HCT116 (cell line): ENCODE data around the gene CNPY4. TPM values are rescaled to one million over a fixed set of nuclear protein-coding genes. Genes with fewer than 3 reads are reported as not detected.

Source experiments
- ATAC-seq: fragments of 200-7000 bp; cut with Tn5 transposase; 2 replicates; pipeline ENCODE4 v1.9.1; 2020; ENCODE audit warnings: mild to moderate bottlenecking, moderate library complexity
- BruUV-seq: library from RNA; stranded (reverse); fragments of 400-500 nt; replicated peaks from 2 replicates; lab custom pipeline; 2021; lab: Mats Ljungman, UMichigan
- CTCF ChIA-PET: fragments of 300-600 bp; sonication (Branson Sonifier 250); formaldehyde crosslinking; loops from one replicate; lab custom pipeline; 2021; ENCODE audit warnings: antibody characterized with exemption; lab: Charles Lee
- POLR2A ChIA-PET: fragments of 300-600, 350-600 bp; sonication (Branson Sonifier 250); formaldehyde crosslinking; loops from one replicate; lab custom pipeline; 2021; ENCODE audit warnings: antibody characterized with exemption; lab: Charles Lee
- RAD21 ChIA-PET, 2 experiments: fragments of 300-600 bp; sonication (Branson Sonifier 250); formaldehyde crosslinking; loops; one replicate each; lab custom pipeline; 2023; ENCODE audit warnings: low total read pairs in 2 of 2; ENCODE audit not compliant: uncharacterized antibody in 2 of 2, unreplicated experiment in 2 of 2, low non-redundant PET in 1 of 2; lab: Charles Lee
- DNase-seq: peaks from one replicate; pipeline ENCODE4 v3.0.0-alpha.2; 2010; ENCODE audit warnings: low read depth, low spot score
- H2AFZ ChIP-seq: fragments of 200-600 bp; shearing (Covaris generic), sonication (generic); 2 replicates; pipeline ENCODE4 v1.6.1; 2017; ENCODE audit warnings: low read depth, mixed run types, mixed read lengths, antibody characterized with exemption, low read length; ENCODE audit not compliant: poor library complexity, severe bottlenecking
- H3K27ac ChIP-seq: 2 replicates; pipeline ENCODE4 v1.5.1; 2012; ENCODE audit warnings: low read depth, low read length
- H3K27me3 ChIP-seq: fragments of 200-600 bp; sonication (generic); 2 replicates; pipeline ENCODE4 v1.6.1; 2016; ENCODE audit warnings: mixed run types, low read length, mixed read lengths; ENCODE audit not compliant: insufficient read depth
- H3K36me3 ChIP-seq, 2 experiments: fragments of 200-500 bp in 1 of 2; fragments of 200-600 bp in 1 of 2; sonication (Bioruptor generic) in 1 of 2; sonication (generic) in 1 of 2; 2 replicates each; pipeline versions ENCODE4 v1.5.1 to v1.6.1; 2014 to 2016; ENCODE audit warnings: low read length in 2 of 2, inconsistent platforms in 1 of 2, mixed read lengths in 1 of 2, mixed run types in 1 of 2; ENCODE audit not compliant: insufficient read depth in 2 of 2, control insufficient read depth in 1 of 2
- H3K4me1 ChIP-seq, 2 experiments: fragments of 200-600 bp in 1 of 2; sonication (generic) in 1 of 2; 2 replicates each; pipeline versions ENCODE4 v1.5.1 to v1.6.1; 2012 to 2017; ENCODE audit warnings: low read length in 2 of 2, inconsistent platforms in 1 of 2, mild to moderate bottlenecking in 1 of 2, mixed read lengths in 1 of 2, mixed run types in 1 of 2, moderate library complexity in 1 of 2; ENCODE audit not compliant: insufficient read depth in 2 of 2, control insufficient read depth in 1 of 2
- H3K4me2 ChIP-seq: fragments of 200-600 bp; sonication (generic); 2 replicates; pipeline ENCODE4 v1.6.1; 2017; ENCODE audit warnings: mixed run types, low read length, mixed read lengths
- H3K4me3 ChIP-seq, 2 experiments: fragments of 200-600 bp in 1 of 2; sonication (generic) in 1 of 2; replicated peaks in 1 of 2; 2 replicates each; pipeline ENCODE4 v1.5.1; 2011 to 2016; ENCODE audit warnings: low read length in 2 of 2, control low read depth in 1 of 2, low read depth in 1 of 2, mild to moderate bottlenecking in 1 of 2, mixed read lengths in 1 of 2, mixed run types in 1 of 2
- H3K79me2 ChIP-seq: fragments of 200-600 bp; sonication (generic); 2 replicates; pipeline ENCODE4 v1.6.1; 2017; ENCODE audit warnings: mild to moderate bottlenecking, mixed run types, low read length, moderate library complexity, mixed read lengths; ENCODE audit not compliant: insufficient read depth
- H3K9ac ChIP-seq: fragments of 200-600 bp; sonication (generic); 2 replicates; pipeline ENCODE4 v1.6.1; 2016; ENCODE audit warnings: low read length, mixed read lengths
- H3K9me2 ChIP-seq: fragments of 200-600 bp; sonication (generic), shearing (Covaris generic); 2 replicates; pipeline ENCODE4 v1.6.1; 2017; ENCODE audit warnings: mixed run types, mild to moderate bottlenecking, moderate library complexity; ENCODE audit not compliant: insufficient read depth
- H3K9me3 ChIP-seq, 2 experiments: fragments of 200-500 bp in 1 of 2; fragments of 200-600 bp in 1 of 2; sonication (Bioruptor generic) in 1 of 2; sonication (generic) in 1 of 2; 2 replicates each; pipeline ENCODE4 v1.6.1; 2014 to 2017; ENCODE audit warnings: low read length in 2 of 2, mixed read lengths in 2 of 2, inconsistent platforms in 1 of 2, low read depth in 1 of 2, mild to moderate bottlenecking in 1 of 2, mixed run types in 1 of 2, moderate library complexity in 1 of 2; ENCODE audit not compliant: control insufficient read depth in 1 of 2, insufficient read depth in 1 of 2
- H4K20me1 ChIP-seq: fragments of 200-600 bp; sonication (generic), shearing (Covaris generic); 2 replicates; pipeline ENCODE4 v1.6.1; 2017; ENCODE audit warnings: mixed run types, mild to moderate bottlenecking, moderate library complexity; ENCODE audit not compliant: insufficient read depth
- CBX3 ChIP-seq: IDR thresholded peaks from 2 replicates; pipeline ENCODE4 v1.6.1; 2012; ENCODE audit warnings: low read depth
- CEBPB ChIP-seq: IDR thresholded peaks from 2 replicates; pipeline ENCODE4 v1.6.1; 2012; ENCODE audit warnings: low read depth
- ELF1 ChIP-seq: IDR thresholded peaks from 2 replicates; pipeline ENCODE4 v1.6.1; 2012; ENCODE audit warnings: low read depth, borderline replicate concordance
- EZH2 ChIP-seq: fragments of 200-600 bp; sonication (generic); IDR thresholded peaks from 2 replicates; pipeline ENCODE4 v1.6.1; 2017; ENCODE audit warnings: antibody characterized with exemption, mixed run types
- EZH2phosphoT487 ChIP-seq: fragments of 200-600 bp; IDR thresholded peaks from 2 replicates; pipeline ENCODE4 v1.6.1; 2018; ENCODE audit warnings: antibody characterized with exemption, borderline replicate concordance
- FOSL1 ChIP-seq: IDR thresholded peaks from 2 replicates; pipeline ENCODE4 v1.6.1; 2012; ENCODE audit warnings: low read depth
- POLR2AphosphoS5 ChIP-seq: IDR thresholded peaks from 2 replicates; pipeline ENCODE4 v1.6.1; 2011; ENCODE audit warnings: mild to moderate bottlenecking, low read depth, low read length, moderate library complexity
- SIN3A ChIP-seq: IDR thresholded peaks from 2 replicates; pipeline ENCODE4 v1.6.1; 2012; ENCODE audit warnings: low read depth
- SP1 ChIP-seq: IDR thresholded peaks from 2 replicates; pipeline ENCODE4 v1.6.1; 2012; ENCODE audit warnings: low read depth
- SRF ChIP-seq: IDR thresholded peaks from 2 replicates; pipeline ENCODE4 v1.6.1; 2012; ENCODE audit warnings: low read depth
- TCF7L2 ChIP-seq: IDR thresholded peaks from 2 replicates; pipeline ENCODE4 v1.7.0; 2011; ENCODE audit warnings: borderline replicate concordance, inconsistent platforms; ENCODE audit not compliant: insufficient read depth, insufficient read length; ENCODE audit errors: extremely low read depth
- YY1 ChIP-seq: IDR thresholded peaks from 2 replicates; pipeline ENCODE4 v1.6.1; 2011; ENCODE audit warnings: low read length, low read depth, moderate library complexity, mild to moderate bottlenecking; ENCODE audit not compliant: insufficient replicate concordance; ENCODE audit errors: extremely low read depth
- ZBTB33 ChIP-seq: IDR thresholded peaks from 2 replicates; pipeline ENCODE4 v1.6.1; 2011; ENCODE audit warnings: mild to moderate bottlenecking, low read length, moderate library complexity; ENCODE audit not compliant: insufficient replicate concordance; ENCODE audit errors: extremely low read depth
- ZNF274 ChIP-seq: fragments of 200-500 bp; sonication (Bioruptor generic); IDR thresholded peaks from 2 replicates; pipeline ENCODE4 v1.6.1; 2014; ENCODE audit warnings: mild to moderate bottlenecking, low read depth, low read length, inconsistent platforms
- intact Hi-C: fragments of 100-400 bp; cut with micrococcal nuclease; formaldehyde crosslinking; loops from 2 replicates; pipeline ENCODE4 v1.10.0; 2022
- total RNA-seq: library from RNA; stranded (reverse); gene quantifications from one replicate; pipeline ENCODE4 v1.2.1, GENCODE V29; 2021; ENCODE audit not compliant: unreplicated experiment

CNPY4 gene
- total RNA-seq, 1 experiment from 2014 or later, result 2.6 TPM

DNA sequence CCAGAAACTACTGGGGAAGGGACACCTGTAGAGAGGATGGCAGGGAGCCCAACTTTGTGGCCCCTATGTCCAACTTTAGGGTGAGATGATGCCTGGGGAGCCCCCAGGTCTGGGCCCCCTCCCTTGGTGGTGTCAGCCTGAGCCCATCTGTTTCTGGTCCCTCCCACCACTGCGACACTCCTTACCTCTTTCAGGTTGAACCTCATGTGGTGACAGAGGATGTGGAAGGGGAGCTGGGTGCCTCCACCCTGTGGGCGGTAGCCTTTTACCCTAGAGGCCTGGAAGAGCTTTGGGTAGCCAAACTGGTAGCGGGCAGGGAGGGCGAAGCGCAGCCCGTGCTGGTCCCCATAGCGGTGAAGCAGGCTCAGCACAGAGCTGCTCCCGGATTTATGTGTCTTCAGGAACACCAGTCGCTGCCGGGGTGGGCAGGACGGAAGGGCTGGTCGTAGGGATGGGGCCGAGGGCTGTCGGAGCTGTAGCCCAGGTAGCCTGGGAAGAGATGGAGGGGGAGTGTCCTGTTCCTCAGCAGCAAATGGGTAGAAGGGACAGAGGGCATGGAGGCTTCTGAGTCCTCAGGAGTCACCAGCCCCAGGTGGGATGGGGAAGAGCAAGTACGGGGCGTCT is 47.0 kb downstream of the CNPY4 start:
- ATAC-seq (no peak), DNase-seq (no peak)
- RAD21 ChIA-PET, result no interaction called here
- Histone ChIP-seq H3K36me3 (no peaks in the 10 kb centered on the region), H4K20me1 (no peaks in the 10 kb centered on the region), H3K4me1 (peaks cover 17 to 20% of the 10 kb centered on the region in 2 experiments), H3K27ac (no peak overlapping the region), H3K4me3 (no peak overlapping the region), H3K9me3 (no peaks in the 10 kb centered on the region), H3K79me2 (no peaks in the 10 kb centered on the region), H3K27me3 (no peaks in the 10 kb centered on the region), H2AFZ (no peak overlapping the region), H3K9me2 (no peaks in the 10 kb centered on the region), H3K9ac (no peak overlapping the region), H3K4me2 (no peak overlapping the region)
- no TSS peak for BruUV-seq
- no peak for TF ChIP-seq ZNF274
- TF ChIP-seq CBX3, result no peak
- no peak for TF ChIP-seq POLR2AphosphoS5
- TF ChIP-seq CEBPB, result no peak
- TF ChIP-seq EZH2phosphoT487, result no peak
- no peak for TF ChIP-seq TCF7L2
- TF ChIP-seq SRF, result no peak
- TF ChIP-seq SP1, result no peak
- no peak for TF ChIP-seq EZH2
- TF ChIP-seq FOSL1, result no peak
- no peak for TF ChIP-seq ZBTB33
- no peak for TF ChIP-seq YY1
- TF ChIP-seq ELF1, result no peak
- no peak for TF ChIP-seq SIN3A
- CTCF ChIA-PET, result no interaction called here
- intact Hi-C loops, result no loop called here
- POLR2A ChIA-PET, result interaction anchor here (0.8 to 1.7 kb wide), 2 partner anchors 11 to 18 kb away, joined by 3 to 4 read pairs; partner anchors contain the start of genes GPC2, LAMTOR4 and STAG3
